DND-41 (cell line): ENCODE measurements around the gene ADO.

ENCODE experiments used
- ATAC-seq: fragments of 200-7000 bp; cut with Tn5 transposase; 3 replicates; pipeline ENCODE4 v1.9.1; 2021; ENCODE audit warnings: low read depth; ENCODE audit not compliant: insufficient read depth
- DNase-seq: peaks from one replicate; pipeline ENCODE4 v3.0.0-alpha.2; 2020
- H2AFZ ChIP-seq: 2 replicates; pipeline ENCODE4 v1.6.0; 2012; ENCODE audit warnings: low read depth, low read length
- H3K27ac ChIP-seq: 2 replicates; pipeline ENCODE4 v1.5.1; 2012; ENCODE audit warnings: low read length, inconsistent platforms
- H3K27me3 ChIP-seq: fragments of 200-600 bp; sonication (generic); 2 replicates; pipeline ENCODE4 v1.6.0; 2012; ENCODE audit warnings: low read length, mild to moderate bottlenecking, inconsistent platforms; ENCODE audit not compliant: insufficient read depth, poor library complexity
- H3K36me3 ChIP-seq: 2 replicates; pipeline ENCODE4 v1.5.1; 2012; ENCODE audit warnings: low read length, inconsistent platforms; ENCODE audit not compliant: insufficient read depth
- H3K4me1 ChIP-seq: 2 replicates; pipeline ENCODE4 v1.5.1; 2012; ENCODE audit warnings: mild to moderate bottlenecking, low read length; ENCODE audit not compliant: insufficient read depth
- H3K4me2 ChIP-seq: 2 replicates; pipeline ENCODE4 v1.6.0; 2012; ENCODE audit warnings: mild to moderate bottlenecking, moderate library complexity, low read length, inconsistent platforms; ENCODE audit not compliant: insufficient read depth
- H3K4me3 ChIP-seq, 2 experiments: fragments of 200-600 bp in 1 of 2; shearing (Covaris generic) in 1 of 2; 2 replicates each; pipeline ENCODE4 v1.5.1; 2012 to 2016; ENCODE audit warnings: inconsistent platforms in 2 of 2, low read length in 2 of 2, mild to moderate bottlenecking in 2 of 2, low read depth in 1 of 2, moderate library complexity in 1 of 2
- H3K79me2 ChIP-seq: 2 replicates; pipeline ENCODE4 v1.6.0; 2012; ENCODE audit warnings: low read length, inconsistent platforms; ENCODE audit not compliant: insufficient read depth
- H3K9ac ChIP-seq: 2 replicates; pipeline ENCODE4 v1.6.0; 2012; ENCODE audit warnings: low read depth, mild to moderate bottlenecking, inconsistent platforms, low read length, moderate library complexity
- H3K9me3 ChIP-seq: 2 replicates; pipeline ENCODE4 v1.5.1; 2012; ENCODE audit warnings: low read length, moderate library complexity, mild to moderate bottlenecking, inconsistent platforms; ENCODE audit not compliant: insufficient read depth, severe bottlenecking
- H4K20me1 ChIP-seq: 2 replicates; pipeline ENCODE4 v1.6.0; 2012; ENCODE audit warnings: low read length; ENCODE audit not compliant: insufficient read depth
- EZH2 ChIP-seq: IDR thresholded peaks from 3 replicates; pipeline ENCODE4 v1.6.1; 2012; ENCODE audit warnings: borderline replicate concordance, low read depth, mild to moderate bottlenecking, moderate library complexity, low read length, inconsistent platforms; ENCODE audit not compliant: severe bottlenecking
- TF ChIP-seq, protein P1 (sequence below): IDR thresholded peaks from 2 replicates; pipeline ENCODE4 v1.5.1; 2012; ENCODE audit warnings: borderline replicate concordance, low read length, moderate library complexity, mild to moderate bottlenecking; ENCODE audit not compliant: poor library complexity, severe bottlenecking; ENCODE audit errors: extremely low read depth

Gene ADO

GRCh38 chr10:62813453-62813852 lies 8.9 kb downstream of the ADO start:
- Histone ChIP-seq H3K4me1 (peaks cover 24% of the 10 kb centered on the region), H3K79me2 (peaks cover 6% of the 10 kb centered on the region; the same call in 1 of the 2 replicates), H3K36me3 (peaks cover 10% of the 10 kb centered on the region; the same call in 1 of the 2 replicates), H3K27ac (no peak overlapping the region), H3K9ac (no peak overlapping the region), H3K27me3 (no peaks in the 10 kb centered on the region), H3K4me3 (no peak overlapping the region), H2AFZ (no peak overlapping the region), H3K9me3 (no peaks in the 10 kb centered on the region), H3K4me2 (no peak overlapping the region), H4K20me1 (peaks cover 12% of the 10 kb centered on the region; the same call in 1 of the 2 replicates)
- no peak for TF ChIP-seq EZH2
- TF ChIP-seq, protein P1, sequence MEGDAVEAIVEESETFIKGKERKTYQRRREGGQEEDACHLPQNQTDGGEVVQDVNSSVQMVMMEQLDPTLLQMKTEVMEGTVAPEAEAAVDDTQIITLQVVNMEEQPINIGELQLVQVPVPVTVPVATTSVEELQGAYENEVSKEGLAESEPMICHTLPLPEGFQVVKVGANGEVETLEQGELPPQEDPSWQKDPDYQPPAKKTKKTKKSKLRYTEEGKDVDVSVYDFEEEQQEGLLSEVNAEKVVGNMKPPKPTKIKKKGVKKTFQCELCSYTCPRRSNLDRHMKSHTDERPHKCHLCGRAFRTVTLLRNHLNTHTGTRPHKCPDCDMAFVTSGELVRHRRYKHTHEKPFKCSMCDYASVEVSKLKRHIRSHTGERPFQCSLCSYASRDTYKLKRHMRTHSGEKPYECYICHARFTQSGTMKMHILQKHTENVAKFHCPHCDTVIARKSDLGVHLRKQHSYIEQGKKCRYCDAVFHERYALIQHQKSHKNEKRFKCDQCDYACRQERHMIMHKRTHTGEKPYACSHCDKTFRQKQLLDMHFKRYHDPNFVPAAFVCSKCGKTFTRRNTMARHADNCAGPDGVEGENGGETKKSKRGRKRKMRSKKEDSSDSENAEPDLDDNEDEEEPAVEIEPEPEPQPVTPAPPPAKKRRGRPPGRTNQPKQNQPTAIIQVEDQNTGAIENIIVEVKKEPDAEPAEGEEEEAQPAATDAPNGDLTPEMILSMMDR, result no peak
- ATAC-seq (no peak), DNase-seq (no peak)

GRCh38 chr10:62813981-62814380 lies 9.5 kb downstream of the ADO start:
- Histone ChIP-seq H3K36me3 (peaks cover 5% of the 10 kb centered on the region; the same call in 1 of the 2 replicates), H3K4me2 (no peak overlapping the region), H3K79me2 (0 out of 2 replicates have a peak, but pooled peaks cover 2% of the 10 kb centered on the region), H3K9me3 (no peaks in the 10 kb centered on the region), H3K27ac (no peak overlapping the region), H3K27me3 (no peaks in the 10 kb centered on the region), H2AFZ (no peak overlapping the region), H4K20me1 (peaks cover 7% of the 10 kb centered on the region; the same call in 1 of the 2 replicates), H3K4me3 (no peak overlapping the region), H3K9ac (no peak overlapping the region), H3K4me1 (peaks cover 25% of the 10 kb centered on the region)
- DNase-seq, result no peak
- ATAC-seq, result no peak
- no peak for TF ChIP-seq EZH2
- TF ChIP-seq, protein P1, result no peak

GRCh38 chr10:62814756-62815380 lies 10.3 kb downstream of the ADO start:
- H3K36me3 ChIP-seq, result peaks cover 4% of the 10 kb centered on the region; the same call in 1 of the 2 replicates
- ATAC-seq, result no peak
- no peak overlapping the region for H3K4me3 ChIP-seq
- no peaks in the 10 kb centered on the region for H3K9me3 ChIP-seq
- TF ChIP-seq, protein P1, result no peak
- TF ChIP-seq EZH2, result no peak
- no peak overlapping the region for H3K27ac ChIP-seq
- no peak overlapping the region for H2AFZ ChIP-seq
- no peak for DNase-seq
- peaks cover 5% of the 10 kb centered on the region; the same call in 1 of the 2 replicates for H4K20me1 ChIP-seq
- no peaks in the 10 kb centered on the region for H3K79me2 ChIP-seq
- H3K4me2 ChIP-seq, result no peak overlapping the region; the same call in 1 of the 2 replicates
- no peaks in the 10 kb centered on the region for H3K27me3 ChIP-seq
- no peak overlapping the region for H3K9ac ChIP-seq
- H3K4me1 ChIP-seq, result peaks cover 25% of the 10 kb centered on the region
